Left ventricle myocardium inferior (tissue), 1 donor: ENCODE data around the gene AATK. TPM values are rescaled to one million over a fixed set of nuclear protein-coding genes. Genes with fewer than 3 reads are reported as not detected.

Experiments
- DNase-seq: peaks from one replicate; pipeline ENCODE4 v3.0.0-alpha.2; 2020
- H3K27ac ChIP-seq: fragments of 200-600 bp; replicated peaks from 2 replicates; pipeline ENCODE4 v1.8.0; 2021
- H3K27me3 ChIP-seq: fragments of 200-600 bp; 2 replicates; pipeline ENCODE4 v1.8.0; 2021; ENCODE audit warnings: low read depth
- H3K36me3 ChIP-seq: fragments of 200-600 bp; 2 replicates; pipeline ENCODE4 v1.8.0; 2021
- H3K4me1 ChIP-seq: fragments of 200-600 bp; 2 replicates; pipeline ENCODE4 v1.8.0; 2021
- H3K4me3 ChIP-seq: fragments of 200-600 bp; 2 replicates; pipeline ENCODE4 v1.8.0; 2021; ENCODE audit warnings: mild to moderate bottlenecking, moderate library complexity
- H3K9me3 ChIP-seq: fragments of 200-600 bp; replicated peaks from 2 replicates; pipeline ENCODE4 v1.8.0; 2021
- CTCF ChIP-seq: fragments of 200-600 bp; IDR thresholded peaks from 2 replicates; pipeline ENCODE4 v1.8.0; 2021; ENCODE audit warnings: antibody characterized with exemption, mild to moderate bottlenecking, borderline replicate concordance
- intact Hi-C: fragments of 100-400 bp; cut with micrococcal nuclease; formaldehyde crosslinking; loops from one replicate; pipeline ENCODE4 v1.11.0; 2022
- total RNA-seq: library from RNA; stranded (reverse); fragmentation: NEBNext Ultra II Directional; extraction: Animal tissue kit (Norgen Biotek cat#: 25700); gene quantifications from one replicate; pipeline ENCODE4 v1.2.1, GENCODE V29; 2021
- donor health status: DM: no; HTN: yes; CAD: no; lungs with severe emphysema.

AATK gene
- total RNA-seq, 1 donor from 2014 or later, result 2.3 TPM

GRCh38 chr17:81143717-81144422, 22.2 kb downstream of the AATK start:
- H3K27ac ChIP-seq, result no peak overlapping the region
- H3K4me1 ChIP-seq, result peaks cover 9% of the 10 kb centered on the region
- H3K4me3 ChIP-seq, result no peak overlapping the region
- H3K9me3 ChIP-seq, result no peaks in the 10 kb centered on the region
- DNase-seq, result no peak
- no peaks in the 10 kb centered on the region for H3K36me3 ChIP-seq
- H3K27me3 ChIP-seq, result no peaks in the 10 kb centered on the region
- intact Hi-C loops, result no loop called here
- no peak for TF ChIP-seq CTCF

GRCh38 chr17:81143200-81143527, 22.9 kb downstream of the AATK start:
- no peaks in the 10 kb centered on the region for H3K27me3 ChIP-seq
- H3K9me3 ChIP-seq, result no peaks in the 10 kb centered on the region
- peaks cover 9% of the 10 kb centered on the region for H3K4me1 ChIP-seq
- H3K36me3 ChIP-seq, result no peaks in the 10 kb centered on the region
- TF ChIP-seq CTCF, result no peak
- H3K4me3 ChIP-seq, result no peak overlapping the region
- H3K27ac ChIP-seq, result no peak overlapping the region
- intact Hi-C loops, result no loop called here
- DNase-seq, result no peak

- intact Hi-C loops, result no loop called here
- no peak overlapping the region for H3K4me3 ChIP-seq
- H3K9me3 ChIP-seq, result no peaks in the 10 kb centered on the region
- H3K4me1 ChIP-seq, result peaks cover 9% of the 10 kb centered on the region
- H3K36me3 ChIP-seq, result no peaks in the 10 kb centered on the region
- DNase-seq, result peak; percentile 78
- no peaks in the 10 kb centered on the region for H3K27me3 ChIP-seq
- H3K27ac ChIP-seq, result no peak overlapping the region
- peak; percentile 75 for TF ChIP-seq CTCF
Observed at GRCh38 chr17:81142301-81143199, 23.5 kb downstream of the AATK start.

- Histone ChIP-seq H3K27ac (no peak overlapping the region), H3K27me3 (no peaks in the 10 kb centered on the region), H3K36me3 (no peaks in the 10 kb centered on the region), H3K4me1 (peaks cover 9% of the 10 kb centered on the region), H3K9me3 (no peaks in the 10 kb centered on the region), H3K4me3 (no peak overlapping the region)
- no peak for DNase-seq
- no peak for TF ChIP-seq CTCF
- intact Hi-C loops, result no loop called here
Observed at GRCh38 chr17:81140695-81141094, 25.3 kb downstream of the AATK start.

- no peak for DNase-seq
- intact Hi-C loops, result no loop called here
- no peak for TF ChIP-seq CTCF
Observed at GRCh38 chr17:81140018-81140417, 26.0 kb downstream of the AATK start.

More at GRCh38 chr17:81140018-81140417, 26.0 kb downstream of the AATK start:
- Histone ChIP-seq H3K4me3 (no peak overlapping the region), H3K36me3 (no peaks in the 10 kb centered on the region), H3K9me3 (no peaks in the 10 kb centered on the region), H3K27ac (no peak overlapping the region), H3K4me1 (peaks cover 9% of the 10 kb centered on the region), H3K27me3 (no peaks in the 10 kb centered on the region)
